Left renal pelvis (tissue), 4 donors: ENCODE measurements around the gene DUSP19. TPM values are rescaled to one million over a fixed set of nuclear protein-coding genes. Genes with fewer than 3 reads are reported as not detected.
A peak's percentile ranks its signal among the peaks of the same experiment; 100 is the strongest.

ENCODE experiments used
- DNase-seq, 4 donors: peaks; one replicate each; pipeline ENCODE4 v3.0.0-alpha.2; 2013; ENCODE audit warnings: low read depth in 4 of 4, low spot score in 3 of 4
- polyA plus RNA-seq, 4 donors: library from polyadenylated mRNA; unstranded; fragments of 120-200 nt; gene quantifications; one replicate each; pipeline ENCODE4 v1.2.1, GENCODE V29; 2013; ENCODE audit not compliant: insufficient read length in 4 of 4

Gene DUSP19
- polyA plus RNA-seq, 4 donors = 4.0 to 6.8 (median 5.2) TPM

DNA sequence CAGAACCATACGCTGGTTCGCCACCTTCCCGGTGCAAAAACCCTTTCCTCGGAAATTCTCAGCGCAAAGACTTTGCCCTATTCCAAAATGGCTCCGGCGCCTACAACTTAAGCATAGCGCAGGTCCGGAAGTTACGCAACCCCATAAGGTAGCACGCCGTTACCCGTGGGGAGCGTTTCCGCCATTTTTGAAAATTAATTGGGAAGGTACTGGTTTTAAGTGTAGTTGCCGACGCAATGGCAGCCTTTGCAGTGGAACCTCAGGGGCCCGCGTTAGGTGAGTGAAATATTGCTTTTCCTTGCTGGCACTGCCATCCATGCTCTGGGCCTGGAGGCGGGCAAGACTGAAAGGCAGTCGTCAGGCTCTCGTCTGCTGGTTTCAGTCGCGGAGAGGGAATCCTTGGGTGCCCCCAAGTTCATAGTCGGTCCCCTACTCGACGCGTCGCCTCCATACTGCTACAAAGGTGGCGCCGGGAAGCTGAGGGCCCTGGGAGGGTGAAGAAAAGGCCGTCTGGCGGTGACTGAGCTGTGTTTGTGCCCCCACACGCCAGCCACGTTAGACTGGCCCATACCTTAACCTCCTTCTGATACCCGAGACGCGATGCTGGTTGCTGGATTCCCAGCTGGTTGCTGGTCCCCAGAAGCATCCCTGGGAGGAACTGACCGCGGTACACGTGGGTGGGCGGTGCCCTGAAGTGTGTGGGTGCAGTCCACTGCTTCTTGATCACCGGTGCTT is 45.8 kb downstream of the DUSP19 start, which contains the start of gene NUP35:
NUP35 (plus strand) TSS at position 222 of the 735 bp plus-strand sequence; CDS start at position 237, 15 bp downstream.
- peak; percentile 85 to 93 (median 92) for DNase-seq

DNA sequence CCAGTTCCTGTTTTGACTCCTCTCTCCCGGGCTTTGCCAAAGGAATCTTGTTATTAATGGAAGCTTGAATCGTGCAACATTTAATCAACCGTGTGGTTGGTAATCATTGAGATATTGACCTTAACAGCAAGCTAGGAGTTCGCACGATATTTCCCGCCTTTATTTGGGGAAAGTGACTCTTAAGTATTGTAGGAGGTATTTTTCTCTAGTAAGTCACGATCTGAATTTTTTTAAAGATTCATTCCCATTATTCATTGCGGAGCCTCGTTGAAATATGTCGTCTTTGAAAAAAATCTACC is 46.4 kb downstream of the DUSP19 start:
- DNase-seq = no peak

DNA sequence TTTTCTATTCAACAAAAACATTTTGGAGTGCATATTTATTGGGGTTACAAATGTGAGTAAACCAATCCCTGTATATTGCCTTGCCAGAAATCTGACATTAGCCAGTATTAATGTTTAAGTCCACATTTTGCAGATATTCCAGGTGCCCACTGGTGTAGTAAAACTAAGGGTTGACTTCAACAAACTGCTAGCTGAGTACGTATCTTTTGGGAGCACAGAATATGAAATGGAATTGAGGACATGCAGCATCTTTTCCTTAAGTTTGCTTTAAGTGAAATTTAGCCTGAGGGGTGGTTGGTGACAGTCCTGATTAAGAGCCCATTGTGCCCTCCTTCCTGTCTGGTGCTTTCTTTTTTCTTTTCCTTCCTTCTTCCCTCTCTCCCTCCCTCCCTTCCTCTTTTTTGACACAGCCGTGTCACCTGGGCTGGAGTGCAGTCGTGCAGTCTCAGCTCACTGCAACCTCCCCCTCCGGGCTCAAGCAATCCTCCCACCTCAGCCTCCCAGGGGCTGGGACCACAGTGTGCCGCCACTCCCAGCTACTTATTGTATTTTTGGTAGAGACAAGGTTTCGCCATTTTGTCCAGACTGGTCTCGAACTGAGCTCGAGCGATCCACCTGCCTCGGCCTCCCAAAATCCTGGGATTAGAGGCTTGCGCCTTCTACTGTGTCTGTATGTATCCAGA is 47.3 kb downstream of the DUSP19 start:
- DNase-seq = no peak

DNA sequence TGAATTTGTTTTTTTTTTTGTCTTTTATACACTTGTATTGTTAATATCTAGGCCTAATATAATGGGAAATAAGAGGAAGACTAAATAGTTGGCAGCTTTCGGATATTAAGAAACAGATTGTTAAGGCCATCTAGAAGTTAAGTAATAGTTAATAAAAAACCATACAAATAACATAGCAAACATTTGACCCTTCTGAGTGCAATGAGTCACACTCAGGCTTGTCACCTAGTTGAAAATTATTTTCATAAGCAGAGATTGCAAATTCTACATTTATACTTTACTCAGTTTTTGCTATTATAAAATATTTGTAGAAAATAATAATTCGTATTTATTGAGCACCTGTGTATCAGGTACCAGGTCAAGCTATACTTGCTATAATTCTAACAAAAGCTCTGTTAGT is 48.1 kb downstream of the DUSP19 start:
- no peak for DNase-seq

DNA sequence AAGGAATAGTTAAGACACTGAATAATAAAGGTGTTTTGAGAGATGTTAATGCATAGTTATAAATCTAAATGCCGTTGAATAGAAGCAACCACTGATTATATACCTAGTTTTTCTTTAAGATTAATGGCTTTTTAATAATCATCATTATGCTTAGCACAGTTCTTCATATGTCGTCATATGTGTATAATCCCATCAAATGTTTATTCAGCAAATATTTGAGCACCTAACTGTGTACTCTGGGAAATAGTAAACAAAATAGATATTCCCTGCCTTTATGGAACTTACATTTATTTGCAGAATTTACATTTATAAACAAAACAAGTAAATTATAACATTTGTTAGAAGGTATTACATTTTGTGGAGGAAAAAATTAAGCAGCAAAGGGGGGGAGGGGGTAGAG is 55.5 kb downstream of the DUSP19 start:
- no peak for DNase-seq

DNA sequence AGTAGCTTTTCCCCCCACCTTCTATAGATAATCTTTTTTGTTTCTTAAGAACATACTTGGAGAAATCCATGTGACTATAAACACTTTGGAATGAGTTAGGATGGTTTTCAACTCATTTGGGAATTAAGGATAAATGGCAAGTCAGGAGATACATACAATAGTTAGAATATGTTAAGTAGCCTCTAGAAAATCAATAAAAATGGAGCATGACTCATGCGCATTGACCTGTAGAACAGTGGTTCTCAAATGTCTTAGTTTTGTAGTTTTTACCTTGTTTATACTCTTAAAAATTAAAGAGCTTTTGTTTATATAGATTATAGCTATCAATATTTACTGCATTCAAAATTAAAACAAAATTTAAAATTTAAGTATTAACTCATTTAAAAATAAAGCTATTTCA is 70.4 kb downstream of the DUSP19 start:
- DNase-seq = no peak

DNA sequence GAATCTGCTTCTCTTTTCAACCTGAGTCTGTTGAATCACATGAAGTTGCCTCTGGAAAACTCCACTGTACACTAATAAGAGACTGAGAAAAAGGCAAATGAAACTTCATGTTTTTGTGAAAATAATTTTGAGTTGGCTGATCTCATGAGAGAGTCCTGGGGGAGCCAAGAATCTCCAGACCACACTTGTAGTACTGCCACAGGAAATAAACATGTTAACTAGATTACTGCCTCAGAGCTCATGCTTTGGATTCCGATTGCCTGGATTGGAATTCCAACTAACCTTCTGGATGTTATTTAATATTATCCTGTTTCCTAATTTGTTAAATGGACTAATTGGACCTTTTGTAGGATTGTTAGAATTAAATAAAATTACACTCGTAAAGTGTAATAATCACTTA is 70.9 kb downstream of the DUSP19 start:
- DNase-seq = no peak

Other genes with a start within 250 kb of the DUSP19 start
- 10 to 100 TPM in 3 of 4 donors, 1 to 10 TPM in 1; 9.5 to 20.6 (median 12.6) TPM for gene FRZB, start 212.1 kb upstream of the DUSP19 start, polyA plus RNA-seq
- gene NCKAP1, start 40.3 kb upstream of the DUSP19 start, polyA plus RNA-seq = 100 to 1,000 TPM; 102 to 147 (median 125) TPM
- gene NUP35, start 45.7 kb downstream of the DUSP19 start, polyA plus RNA-seq = 10 to 100 TPM; 20.6 to 28.9 (median 26.0) TPM